ENCODE data around the gene LITAFD.
A peak's percentile ranks its signal among the peaks of the same experiment; 100 is the strongest.
"Not testable (repeated sequence)": the region's sequence is repeated elsewhere in the genome, so short reads cannot be mapped to it uniquely, and the experiment has no call there.

The LITAFD gene

GRCh38 chr16:8872967-8873865, 8.9 kb upstream of the LITAFD start:
- DNase-seq, result no peak

GRCh38 chr16:8873866-8874195, 8.3 kb upstream of the LITAFD start:
- not testable (repeated sequence) for DNase-seq

- no peak for DNase-seq
Observed at GRCh38 chr16:8874388-8874787, 7.8 kb upstream of the LITAFD start.

GRCh38 chr16:8875317-8875716, 6.8 kb upstream of the LITAFD start:
- DNase-seq, result not testable (repeated sequence)

GRCh38 chr16:8877894-8878522, 4.1 kb upstream of the LITAFD start:
- peak in 1 of 2 donors; percentile 19 for DNase-seq

GRCh38 chr16:8878523-8878911, 3.6 kb upstream of the LITAFD start:
- DNase-seq, result no peak

- no peak for DNase-seq
Observed at GRCh38 chr16:8880839-8881510, 1.2 kb upstream of the LITAFD start.

GRCh38 chr16:8882725-8883377, 700 bp downstream of the LITAFD start:
- no peak for DNase-seq

- DNase-seq, result no peak
Observed at GRCh38 chr16:8885674-8886592, 3.8 kb downstream of the LITAFD start.

- no peak for DNase-seq
Observed at GRCh38 chr16:8886593-8887430, 4.7 kb downstream of the LITAFD start.

- DNase-seq, result no peak
Observed at GRCh38 chr16:8887431-8887765, 5.2 kb downstream of the LITAFD start.

GRCh38 chr16:8887952-8888560, 5.9 kb downstream of the LITAFD start:
- DNase-seq, result no peak

GRCh38 chr16:8888951-8889892, 7.1 kb downstream of the LITAFD start:
- DNase-seq, result no peak

GRCh38 chr16:8889893-8890548, 7.9 kb downstream of the LITAFD start:
- DNase-seq, result no peak

GRCh38 chr16:8890549-8890921, 8.4 kb downstream of the LITAFD start:
- no peak for DNase-seq

- no peak for DNase-seq
Observed at GRCh38 chr16:8892101-8892575, 10.0 kb downstream of the LITAFD start.

GRCh38 chr16:8893426-8893825, 11.3 kb downstream of the LITAFD start:
- DNase-seq, result no peak

GRCh38 chr16:8893976-8894690, 12.0 kb downstream of the LITAFD start:
- no peak for DNase-seq
